Trophoblast cell (in vitro differentiated cells and primary cell): ENCODE data around the gene SPINT3.

ENCODE experiments used
- DNase-seq, 2 donors: peaks; one replicate each; pipeline ENCODE4 v3.0.0-alpha.2; 2016
- H2AFZ ChIP-seq: 2 replicates; pipeline ENCODE4 v1.6.1; 2013; ENCODE audit warnings: low read length, moderate library complexity, mild to moderate bottlenecking; ENCODE audit not compliant: insufficient read depth, poor library complexity
- H2AK5ac ChIP-seq: 2 replicates; pipeline ENCODE4 v1.6.1; 2013; ENCODE audit warnings: mild to moderate bottlenecking, low read length
- H2BK120ac ChIP-seq: 2 replicates; pipeline ENCODE4 v1.6.1; 2013; ENCODE audit warnings: low read length, mild to moderate bottlenecking, moderate library complexity; ENCODE audit not compliant: insufficient read depth, poor library complexity
- H2BK12ac ChIP-seq: 2 replicates; pipeline ENCODE4 v1.6.1; 2013; ENCODE audit warnings: mild to moderate bottlenecking, low read length, moderate library complexity
- H2BK5ac ChIP-seq: 2 replicates; pipeline ENCODE4 v1.6.1; 2013; ENCODE audit warnings: low read length, low read depth, moderate library complexity, mild to moderate bottlenecking; ENCODE audit not compliant: poor library complexity
- H3K14ac ChIP-seq: 2 replicates; pipeline ENCODE4 v1.6.1; 2013; ENCODE audit warnings: mild to moderate bottlenecking, low read length
- H3K18ac ChIP-seq: 2 replicates; pipeline ENCODE4 v1.6.1; 2013; ENCODE audit warnings: mild to moderate bottlenecking, low read length
- H3K23ac ChIP-seq: 2 replicates; pipeline ENCODE4 v1.6.1; 2013; ENCODE audit warnings: low read length
- H3K27ac ChIP-seq: 2 replicates; pipeline ENCODE4 v1.5.1; 2013; ENCODE audit warnings: low read depth, mild to moderate bottlenecking, inconsistent platforms, low read length, moderate library complexity
- H3K27me3 ChIP-seq: 2 replicates; pipeline ENCODE4 v1.6.1; 2013; ENCODE audit warnings: inconsistent platforms, mild to moderate bottlenecking, low read length, moderate library complexity; ENCODE audit not compliant: insufficient read depth
- H3K36me3 ChIP-seq, 2 experiments: 1 replicate in 1 of 2; 2 replicates in 1 of 2; pipeline ENCODE4 v1.6.1; 2013; ENCODE audit warnings: low read length in 2 of 2, mild to moderate bottlenecking in 2 of 2, moderate library complexity in 1 of 2; ENCODE audit not compliant: insufficient read depth in 2 of 2, control insufficient read depth in 1 of 2
- H3K4ac ChIP-seq: 2 replicates; pipeline ENCODE4 v1.6.1; 2013; ENCODE audit warnings: low read depth, mild to moderate bottlenecking, low read length, moderate library complexity
- H3K4me1 ChIP-seq, 2 experiments: 1 replicate in 1 of 2; 2 replicates in 1 of 2; pipeline ENCODE4 v1.6.1; 2013; ENCODE audit warnings: low read length in 2 of 2, mild to moderate bottlenecking in 2 of 2, moderate library complexity in 1 of 2; ENCODE audit not compliant: insufficient read depth in 2 of 2, control insufficient read depth in 1 of 2
- H3K4me2 ChIP-seq: 2 replicates; pipeline ENCODE4 v1.6.1; 2013; ENCODE audit warnings: inconsistent platforms, mild to moderate bottlenecking, low read length, moderate library complexity
- H3K4me3 ChIP-seq: 2 replicates; pipeline ENCODE4 v1.5.1; 2013; ENCODE audit warnings: mild to moderate bottlenecking, low read depth, low read length, inconsistent platforms
- H3K79me1 ChIP-seq: one replicate; pipeline ENCODE4 v1.6.1; 2013; ENCODE audit warnings: low read length
- H3K79me2 ChIP-seq: 2 replicates; pipeline ENCODE4 v1.6.1; 2013; ENCODE audit warnings: low read length, mild to moderate bottlenecking; ENCODE audit not compliant: control insufficient read depth, insufficient read depth, poor library complexity
- H3K9ac ChIP-seq: 2 replicates; pipeline ENCODE4 v1.6.1; 2013; ENCODE audit warnings: mild to moderate bottlenecking, low read length
- H3K9me3 ChIP-seq: 2 replicates; pipeline ENCODE4 v1.6.1; 2013; ENCODE audit warnings: low read depth, mild to moderate bottlenecking, control low read depth, inconsistent platforms, low read length; ENCODE audit not compliant: insufficient read depth
- H4K12ac ChIP-seq: 2 replicates; pipeline ENCODE4 v1.6.1; 2013; ENCODE audit warnings: low read depth, mild to moderate bottlenecking, low read length, moderate library complexity
- H4K8ac ChIP-seq: 2 replicates; pipeline ENCODE4 v1.6.1; 2013; ENCODE audit warnings: low read depth, mild to moderate bottlenecking, low read length, moderate library complexity
- H4K91ac ChIP-seq: one replicate; pipeline ENCODE4 v1.6.1; 2013; ENCODE audit warnings: low read depth, mild to moderate bottlenecking, low read length, moderate library complexity
- WGBS: extraction: QIAGEN DNeasy Blood & Tissue Kit; methylation state at CpG from one replicate; pipeline ENCODE4 v1.1.7; 2013; ENCODE audit warnings: missing lambda C conversion rate; ENCODE audit not compliant: insufficient read length, insufficient coverage; ENCODE audit errors: extremely low coverage; 5-methylcytosine and 5-hydroxymethylcytosine counted together

Gene SPINT3

DNA sequence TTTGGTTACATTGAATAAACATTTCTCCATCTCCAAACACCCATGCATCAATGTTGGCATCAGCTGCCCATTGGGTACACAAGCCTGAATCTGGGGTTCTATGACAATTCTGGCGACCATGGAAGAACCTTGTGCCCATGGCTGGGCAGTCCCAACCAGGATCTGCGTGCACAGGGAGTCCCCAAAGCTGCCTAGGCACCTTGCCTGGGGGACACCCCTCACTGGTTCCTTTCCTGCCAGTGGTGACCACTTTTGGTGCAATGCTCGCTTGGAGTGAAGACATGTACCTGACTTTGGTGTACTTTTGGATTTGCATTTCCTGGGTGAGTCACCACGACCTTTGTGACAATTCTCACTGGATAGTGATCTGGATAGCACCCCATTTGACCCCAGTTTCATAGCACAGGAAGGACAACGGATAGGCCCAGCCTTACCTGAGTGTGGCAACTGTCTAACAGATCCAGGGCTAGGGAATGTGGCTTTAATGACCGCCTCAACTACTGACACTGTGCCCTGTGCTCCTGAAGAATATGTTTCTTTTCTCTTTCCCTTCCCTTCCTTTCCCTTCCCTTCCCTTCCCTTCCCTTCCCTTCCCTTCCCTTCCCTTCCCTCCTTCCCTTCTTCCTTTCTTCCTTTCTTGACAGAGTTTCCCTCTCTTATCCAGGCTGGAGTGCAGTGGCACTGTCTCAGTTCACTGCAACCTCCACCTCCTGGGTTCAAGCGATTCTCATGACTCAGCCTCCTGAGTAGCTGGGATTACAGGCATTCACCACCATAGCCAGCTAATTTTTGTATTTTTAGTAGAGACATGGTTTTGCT lies 7.1 kb downstream of the SPINT3 start:
- Histone ChIP-seq H3K23ac (no peak overlapping the region), H3K79me1 (no peaks in the 10 kb centered on the region), H4K12ac (no peak overlapping the region), H2AFZ (no peak overlapping the region), H3K4ac (no peak overlapping the region), H2BK5ac (no peak overlapping the region), H2BK12ac (no peak overlapping the region), H3K79me2 (no peaks in the 10 kb centered on the region), H3K18ac (no peak overlapping the region), H4K91ac (no peak overlapping the region), H2BK120ac (no peak overlapping the region), H3K4me1 (peaks cover 0 to 2% of the 10 kb centered on the region in 2 experiments), H3K27me3 (no peaks in the 10 kb centered on the region), H3K4me3 (no peak overlapping the region), H4K8ac (no peak overlapping the region), H3K9me3 (no peaks in the 10 kb centered on the region), H2AK5ac (no peak overlapping the region), H3K14ac (no peak overlapping the region), H3K9ac (no peak overlapping the region), H3K27ac (no peak overlapping the region), H3K4me2 (no peak overlapping the region), H3K36me3 (no peaks in the 10 kb centered on the region)
- WGBS, result no CpG with 5 or more reads among the region's 7 CpGs
- no peak for DNase-seq

DNA sequence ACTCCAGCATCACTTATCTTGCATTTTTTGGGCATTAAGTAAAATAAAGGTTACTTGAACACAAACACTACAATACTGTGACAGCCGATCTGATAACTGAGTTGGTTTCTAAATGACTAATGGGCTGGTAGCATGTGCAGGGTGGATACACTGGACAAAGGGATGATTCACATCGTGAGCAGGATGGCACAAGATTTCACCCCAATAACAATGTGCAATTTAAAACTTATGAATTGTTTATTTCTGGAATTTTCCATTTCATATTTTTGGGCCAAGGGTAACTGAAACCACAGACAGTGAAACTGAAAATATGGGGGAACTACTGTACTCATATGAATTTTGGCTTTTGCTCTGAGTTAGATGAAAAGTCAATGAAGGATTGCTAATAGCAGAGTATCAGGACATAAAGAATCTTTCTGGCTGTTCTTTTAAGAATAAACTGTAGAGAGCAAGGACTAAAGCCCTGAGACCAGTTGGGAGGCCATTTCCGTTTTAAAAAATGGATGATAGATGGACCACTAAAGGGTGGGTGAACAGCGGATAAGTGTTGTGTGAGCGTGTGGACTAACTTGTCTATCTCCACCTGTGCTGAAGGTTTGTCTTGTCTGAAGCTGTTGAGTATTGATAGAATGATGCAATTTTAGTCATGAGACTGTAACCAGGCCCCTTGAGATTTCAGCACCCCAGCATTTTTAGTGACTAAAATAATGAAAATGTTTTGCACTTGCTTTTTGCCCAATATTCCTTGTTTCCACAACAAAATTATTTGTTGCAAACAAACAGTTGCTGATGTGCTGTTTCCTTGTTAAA lies 8.2 kb downstream of the SPINT3 start:
- Histone ChIP-seq H4K91ac (no peak overlapping the region), H3K27me3 (no peaks in the 10 kb centered on the region)
- WGBS, result no CpG with 5 or more reads among the region's 5 CpGs

GRCh38 chr20:45506398-45506797 lies 9.0 kb downstream of the SPINT3 start:
- no peaks in the 10 kb centered on the region for H3K27me3 ChIP-seq
- H3K18ac ChIP-seq, result no peak overlapping the region
- H2BK120ac ChIP-seq, result no peak overlapping the region
- WGBS, result no CpG with 5 or more reads among the region's 2 CpGs
- no peak overlapping the region for H3K27ac ChIP-seq
- H2AFZ ChIP-seq, result no peak overlapping the region
- no peak overlapping the region for H3K9ac ChIP-seq
- no peaks in the 10 kb centered on the region for H3K79me1 ChIP-seq
- H3K79me2 ChIP-seq, result no peaks in the 10 kb centered on the region
- no peak overlapping the region for H3K23ac ChIP-seq
- no peak overlapping the region for H2BK12ac ChIP-seq
- no peak overlapping the region for H2AK5ac ChIP-seq
- H3K9me3 ChIP-seq, result no peaks in the 10 kb centered on the region
- H2BK5ac ChIP-seq, result no peak overlapping the region
- H3K4me3 ChIP-seq, result no peak overlapping the region
- no peak overlapping the region for H4K12ac ChIP-seq
- H3K4ac ChIP-seq, result no peak overlapping the region
- no peak overlapping the region for H4K8ac ChIP-seq
- peaks cover 0 to 2% of the 10 kb centered on the region in 2 experiments for H3K4me1 ChIP-seq
- H4K91ac ChIP-seq, result no peak overlapping the region
- DNase-seq, result no peak
- H3K36me3 ChIP-seq, result no peaks in the 10 kb centered on the region
- no peak overlapping the region for H3K4me2 ChIP-seq
- no peak overlapping the region for H3K14ac ChIP-seq

More for the DNA sequence above, 8.2 kb downstream of the SPINT3 start:
- Histone ChIP-seq H3K36me3 (no peaks in the 10 kb centered on the region), H3K79me1 (no peaks in the 10 kb centered on the region), H3K4me2 (no peak overlapping the region), H3K4ac (no peak overlapping the region), H3K23ac (no peak overlapping the region), H2AK5ac (no peak overlapping the region), H3K9ac (no peak overlapping the region), H3K27ac (no peak overlapping the region), H3K18ac (no peak overlapping the region), H3K4me3 (no peak overlapping the region), H3K14ac (no peak overlapping the region), H4K8ac (no peak overlapping the region), H2BK12ac (no peak overlapping the region), H3K9me3 (no peaks in the 10 kb centered on the region), H3K79me2 (no peaks in the 10 kb centered on the region), H2BK5ac (no peak overlapping the region), H3K4me1 (peaks cover 0 to 2% of the 10 kb centered on the region in 2 experiments), H4K12ac (no peak overlapping the region), H2BK120ac (no peak overlapping the region), H2AFZ (no peak overlapping the region)
- no peak for DNase-seq

DNA sequence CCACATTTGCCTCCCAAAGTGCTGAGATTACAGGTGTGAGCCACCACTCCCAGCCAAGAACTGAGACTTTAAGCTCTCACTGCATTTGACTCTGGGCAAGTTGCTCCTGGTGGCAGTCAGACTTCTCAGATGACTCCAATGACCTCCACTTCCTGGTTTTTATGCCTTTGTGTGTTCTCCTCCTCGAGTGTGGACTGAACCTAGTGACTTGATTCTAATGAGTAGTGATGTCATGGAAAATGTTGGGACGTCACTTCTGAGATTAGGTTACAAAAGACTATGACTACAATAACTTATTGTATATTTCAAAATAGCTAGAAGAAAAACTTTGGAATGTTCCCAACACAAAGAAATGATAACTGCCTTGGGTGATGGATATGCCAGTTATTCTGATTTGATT lies 12.0 kb downstream of the SPINT3 start:
- Histone ChIP-seq H4K91ac (no peak overlapping the region), H3K79me2 (no peaks in the 10 kb centered on the region), H3K9ac (no peak overlapping the region), H2AFZ (no peak overlapping the region), H4K8ac (no peak overlapping the region), H3K18ac (no peak overlapping the region), H2AK5ac (no peak overlapping the region), H3K27me3 (no peaks in the 10 kb centered on the region), H3K4me3 (no peak overlapping the region), H3K9me3 (no peaks in the 10 kb centered on the region), H3K27ac (no peak overlapping the region), H2BK12ac (no peak overlapping the region), H2BK5ac (no peak overlapping the region), H3K36me3 (no peaks in the 10 kb centered on the region), H3K4me1 (no peaks in the 10 kb centered on the region), H3K23ac (no peak overlapping the region), H3K14ac (no peak overlapping the region), H3K79me1 (no peaks in the 10 kb centered on the region), H3K4me2 (no peak overlapping the region), H2BK120ac (no peak overlapping the region), H4K12ac (no peak overlapping the region), H3K4ac (no peak overlapping the region)
- no CpG with 5 or more reads among the region's 2 CpGs for WGBS
- DNase-seq, result no peak
